Skeletal muscle tissue (tissue), 4 donors: ENCODE results near the gene MCM7. TPM values are rescaled to one million over a fixed set of nuclear protein-coding genes. Genes with fewer than 3 reads are reported as not detected.
A peak's percentile ranks its signal among the peaks of the same experiment; 100 is the strongest.

ENCODE experiments used
- H3K27ac ChIP-seq: one replicate; pipeline ENCODE4 v1.7.0; 2013; ENCODE audit warnings: mild to moderate bottlenecking, low read depth, low read length, inconsistent platforms
- H3K27me3 ChIP-seq, 3 donors: one replicate each; pipeline ENCODE4 v1.7.0; 2013; ENCODE audit warnings: low read length in 3 of 3; ENCODE audit not compliant: control insufficient read depth in 3 of 3, insufficient read depth in 3 of 3
- H3K36me3 ChIP-seq, 3 donors: one replicate each; pipeline ENCODE4 v1.7.0; 2013; ENCODE audit warnings: low read length in 3 of 3; ENCODE audit not compliant: control insufficient read depth in 3 of 3, insufficient read depth in 3 of 3
- H3K4me1 ChIP-seq, 3 donors: one replicate each; pipeline ENCODE4 v1.7.0; 2013; ENCODE audit warnings: low read length in 3 of 3, mild to moderate bottlenecking in 3 of 3; ENCODE audit not compliant: control insufficient read depth in 3 of 3, insufficient read depth in 3 of 3
- H3K4me3 ChIP-seq, 3 donors: one replicate each; pipeline ENCODE4 v1.7.0; 2013; ENCODE audit warnings: low read length in 3 of 3
- H3K9ac ChIP-seq, 3 donors: one replicate each; pipeline ENCODE4 v1.7.0; 2013; ENCODE audit warnings: low read length in 3 of 3, mild to moderate bottlenecking in 3 of 3, moderate library complexity in 2 of 3, low read depth in 1 of 3
- H3K9me3 ChIP-seq, 3 donors: one replicate each; pipeline ENCODE4 v1.7.0; 2013; ENCODE audit warnings: low read length in 3 of 3; ENCODE audit not compliant: control insufficient read depth in 3 of 3
- total RNA-seq: library from RNA; depleted of rRNA; stranded (reverse); fragments of >200 nt; gene quantifications from one replicate; pipeline ENCODE4 v1.2.3, GENCODE V29; 2014
- donor health status: Osteomylitis.

Gene MCM7
- total RNA-seq, 1 donor from 2014 or later, result 42.3 TPM

- H3K4me1 ChIP-seq, result peaks cover 16 to 27% (median 26%) of the 10 kb centered on the region in 3 donors
- peak within 1 kb of the TSS; percentile 93 to 96 (median 95) for H3K4me3 ChIP-seq
- no peaks in the 10 kb centered on the region for H3K9me3 ChIP-seq
- peaks cover 34 to 37% (median 36%) of the 10 kb centered on the region in 3 donors for H3K36me3 ChIP-seq
- peak within 1 kb of the TSS; percentile 78 to 94 (median 88) for H3K9ac ChIP-seq
- H3K27me3 ChIP-seq, result no peaks in the 10 kb centered on the region
- H3K27ac ChIP-seq, result peak within 1 kb of the TSS; percentile 73
Measured at GRCh38 chr7:100088621-100089457, 12.4 kb downstream of the MCM7 start, which contains the start of gene COPS6. COPS6 (plus strand) TSS chr7:100088969; CDS start chr7:100088991, 22 bp downstream.

- peak overlapping the region; percentile 71 to 96 (median 93) for H3K4me3 ChIP-seq
- H3K4me1 ChIP-seq, result peaks cover 15 to 20% (median 20%) of the 10 kb centered on the region in 3 donors
- peak overlapping the region; percentile 73 for H3K27ac ChIP-seq
- H3K36me3 ChIP-seq, result peaks cover 28 to 30% (median 30%) of the 10 kb centered on the region in 3 donors
- peak overlapping the region; percentile 78 to 94 (median 88) for H3K9ac ChIP-seq
- H3K9me3 ChIP-seq, result no peaks in the 10 kb centered on the region
- no peaks in the 10 kb centered on the region for H3K27me3 ChIP-seq
Measured at GRCh38 chr7:100088095-100088620, 13.0 kb downstream of the MCM7 start.

GRCh38 chr7:100087055-100087750 lies 14.0 kb downstream of the MCM7 start:
- H3K4me3 ChIP-seq, result no peak overlapping the region
- peaks cover 20 to 25% (median 23%) of the 10 kb centered on the region in 3 donors for H3K4me1 ChIP-seq
- no peaks in the 10 kb centered on the region for H3K27me3 ChIP-seq
- H3K36me3 ChIP-seq, result peaks cover 19 to 20% (median 20%) of the 10 kb centered on the region in 3 donors
- no peaks in the 10 kb centered on the region for H3K9me3 ChIP-seq
- no peak overlapping the region for H3K9ac ChIP-seq
- H3K27ac ChIP-seq, result no peak overlapping the region

GRCh38 chr7:100085515-100085914 lies 15.7 kb downstream of the MCM7 start:
- H3K4me1 ChIP-seq, result peaks cover 24 to 31% (median 25%) of the 10 kb centered on the region in 3 donors
- no peaks in the 10 kb centered on the region for H3K27me3 ChIP-seq
- no peak overlapping the region for H3K27ac ChIP-seq
- H3K36me3 ChIP-seq, result peaks cover 3% of the 10 kb centered on the region in 3 donors
- no peaks in the 10 kb centered on the region for H3K9me3 ChIP-seq
- no peak overlapping the region for H3K4me3 ChIP-seq
- H3K9ac ChIP-seq, result no peak overlapping the region

GRCh38 chr7:100082978-100083377 lies 18.2 kb downstream of the MCM7 start:
- H3K36me3 ChIP-seq, result peaks cover 7 to 16% (median 9%) of the 10 kb centered on the region in 3 donors
- H3K4me3 ChIP-seq, result no peak overlapping the region
- peaks cover 23 to 32% (median 25%) of the 10 kb centered on the region in 3 donors for H3K4me1 ChIP-seq
- no peaks in the 10 kb centered on the region for H3K27me3 ChIP-seq
- no peaks in the 10 kb centered on the region for H3K9me3 ChIP-seq
- H3K9ac ChIP-seq, result peak overlapping the region in 1 of 3 donors; percentile 70
- H3K27ac ChIP-seq, result peak overlapping the region; percentile 83

GRCh38 chr7:100081535-100082102 lies 19.6 kb downstream of the MCM7 start, which contains the start of gene ZNF3:
ZNF3 (minus strand) TSS chr7:100081723; CDS start chr7:100077357, 4,366 bp downstream.
- Histone ChIP-seq H3K36me3 (peaks cover 14 to 23% (median 17%) of the 10 kb centered on the region in 3 donors), H3K27me3 (no peaks in the 10 kb centered on the region), H3K9ac (peak within 1 kb of the TSS; percentile 97 to 98 (median 98)), H3K4me3 (peak within 1 kb of the TSS; percentile 98 to 99 (median 98)), H3K27ac (peak within 1 kb of the TSS; percentile 83), H3K4me1 (peaks cover 22 to 31% (median 25%) of the 10 kb centered on the region in 3 donors), H3K9me3 (no peaks in the 10 kb centered on the region)

- Histone ChIP-seq H3K36me3 (peaks cover 18 to 29% (median 21%) of the 10 kb centered on the region in 3 donors), H3K4me3 (peak overlapping the region; percentile 98 to 99 (median 98)), H3K9ac (peak overlapping the region; percentile 97 to 98 (median 98)), H3K9me3 (no peaks in the 10 kb centered on the region), H3K27me3 (no peaks in the 10 kb centered on the region), H3K4me1 (peaks cover 22 to 31% (median 25%) of the 10 kb centered on the region in 3 donors), H3K27ac (peak overlapping the region; percentile 83)
Measured at GRCh38 chr7:100080907-100081534, 20.2 kb downstream of the MCM7 start.

- Histone ChIP-seq H3K27ac (no peak overlapping the region), H3K36me3 (peaks cover 37 to 49% (median 41%) of the 10 kb centered on the region in 3 donors)
Measured at GRCh38 chr7:100079024-100079560, 22.1 kb downstream of the MCM7 start.

GRCh38 chr7:100077205-100077604 lies 24.0 kb downstream of the MCM7 start:
- H3K36me3 ChIP-seq, result peaks cover 55 to 67% (median 59%) of the 10 kb centered on the region in 3 donors
- H3K27ac ChIP-seq, result no peak overlapping the region
- no peak overlapping the region for H3K9ac ChIP-seq
- H3K27me3 ChIP-seq, result no peaks in the 10 kb centered on the region
- peaks cover 6 to 8% (median 7%) of the 10 kb centered on the region in 3 donors for H3K9me3 ChIP-seq
- peaks cover 18 to 23% (median 19%) of the 10 kb centered on the region in 3 donors for H3K4me1 ChIP-seq
- H3K4me3 ChIP-seq, result no peak overlapping the region

More at GRCh38 chr7:100079024-100079560, 22.1 kb downstream of the MCM7 start:
- H3K4me1 ChIP-seq, result peaks cover 22 to 31% (median 25%) of the 10 kb centered on the region in 3 donors
- H3K4me3 ChIP-seq, result no peak overlapping the region
- H3K27me3 ChIP-seq, result no peaks in the 10 kb centered on the region
- H3K9me3 ChIP-seq, result no peaks in the 10 kb centered on the region
- no peak overlapping the region for H3K9ac ChIP-seq
